Muscle layer of duodenum (tissue), 2 donors: ENCODE results near the gene SCAANT1.

Source experiments
- H3K27ac ChIP-seq: one replicate; pipeline ENCODE4 v1.7.0; 2013; ENCODE audit warnings: mild to moderate bottlenecking, low read length
- H3K27me3 ChIP-seq: one replicate; pipeline ENCODE4 v1.7.0; 2013; ENCODE audit warnings: low read depth, mild to moderate bottlenecking, control low read depth, low read length
- H3K36me3 ChIP-seq, 2 donors: one replicate each; pipeline ENCODE4 v1.7.0; 2013; ENCODE audit warnings: low read length in 2 of 2, control low read depth in 1 of 2, mild to moderate bottlenecking in 1 of 2; ENCODE audit not compliant: insufficient read depth in 2 of 2, control insufficient read depth in 1 of 2
- H3K4me1 ChIP-seq, 2 donors: one replicate each; pipeline ENCODE4 v1.7.0; 2013; ENCODE audit warnings: low read length in 2 of 2, mild to moderate bottlenecking in 2 of 2, control low read depth in 1 of 2, moderate library complexity in 1 of 2; ENCODE audit not compliant: insufficient read depth in 2 of 2, control insufficient read depth in 1 of 2
- H3K4me3 ChIP-seq, 2 donors: one replicate each; pipeline ENCODE4 v1.7.0; 2013; ENCODE audit warnings: low read length in 2 of 2, low read depth in 1 of 2, mild to moderate bottlenecking in 1 of 2
- H3K9me3 ChIP-seq, 2 donors: one replicate each; pipeline ENCODE4 v1.7.0; 2013; ENCODE audit warnings: low read length in 2 of 2, control low read depth in 1 of 2, mild to moderate bottlenecking in 1 of 2; ENCODE audit not compliant: control insufficient read depth in 1 of 2
- donor health status: healthy.

The SCAANT1 gene

GRCh38 chr3:63872135-63872924, 39.9 kb downstream of the SCAANT1 start:
- Histone ChIP-seq H3K36me3 (no peaks in the 10 kb centered on the region), H3K9me3 (no peaks in the 10 kb centered on the region), H3K4me3 (no peak overlapping the region), H3K27ac (no peak overlapping the region), H3K4me1 (peaks cover 3 to 13% of the 10 kb centered on the region in 2 donors), H3K27me3 (no peaks in the 10 kb centered on the region)

- Histone ChIP-seq H3K27me3 (no peaks in the 10 kb centered on the region), H3K36me3 (no peaks in the 10 kb centered on the region), H3K27ac (no peak overlapping the region), H3K4me1 (no peaks in the 10 kb centered on the region), H3K9me3 (no peaks in the 10 kb centered on the region), H3K4me3 (no peak overlapping the region)
Observed at GRCh38 chr3:63870615-63871005, 41.6 kb downstream of the SCAANT1 start.

GRCh38 chr3:63869940-63870614, 42.1 kb downstream of the SCAANT1 start:
- Histone ChIP-seq H3K4me1 (peaks cover 0 to 3% of the 10 kb centered on the region in 2 donors), H3K9me3 (no peaks in the 10 kb centered on the region), H3K4me3 (no peak overlapping the region), H3K36me3 (no peaks in the 10 kb centered on the region), H3K27ac (no peak overlapping the region), H3K27me3 (no peaks in the 10 kb centered on the region)

GRCh38 chr3:63867225-63867624, 45.0 kb downstream of the SCAANT1 start:
- H3K27ac ChIP-seq: no peak overlapping the region
- H3K27me3 ChIP-seq: no peaks in the 10 kb centered on the region
- no peaks in the 10 kb centered on the region for H3K9me3 ChIP-seq
- peaks cover 9 to 13% of the 10 kb centered on the region in 2 donors for H3K4me1 ChIP-seq
- H3K36me3 ChIP-seq: no peaks in the 10 kb centered on the region
- H3K4me3 ChIP-seq: no peak overlapping the region

- Histone ChIP-seq H3K9me3 (no peaks in the 10 kb centered on the region), H3K4me1 (peaks cover 9 to 17% of the 10 kb centered on the region in 2 donors), H3K27me3 (no peaks in the 10 kb centered on the region), H3K4me3 (peak overlapping the region; percentile 85 to 88), H3K36me3 (no peaks in the 10 kb centered on the region), H3K27ac (peak overlapping the region; percentile 69)
Observed at GRCh38 chr3:63864965-63865327, 47.2 kb downstream of the SCAANT1 start.

- peak overlapping the region; percentile 85 to 88 for H3K4me3 ChIP-seq
- peak overlapping the region; percentile 69 for H3K27ac ChIP-seq
Observed at GRCh38 chr3:63864008-63864964, 47.9 kb downstream of the SCAANT1 start.

GRCh38 chr3:63863150-63864007, 48.8 kb downstream of the SCAANT1 start, which contains the start of the genes ATXN7 and THOC7:
Gene ATXN7 (plus strand): TSS chr3:63863867. CDS start chr3:63912599, 48,732 bp downstream.
Gene THOC7 (minus strand): TSS chr3:63863805. CDS start chr3:63863790, 15 bp downstream.
- Histone ChIP-seq H3K27ac (peak within 1 kb of the TSS; percentile 69), H3K4me1 (peaks cover 9 to 17% of the 10 kb centered on the region in 2 donors), H3K27me3 (no peaks in the 10 kb centered on the region), H3K4me3 (peak within 1 kb of the TSS; percentile 85 to 88), H3K36me3 (no peaks in the 10 kb centered on the region), H3K9me3 (no peaks in the 10 kb centered on the region)

More at GRCh38 chr3:63864008-63864964, 47.9 kb downstream of the SCAANT1 start:
- Histone ChIP-seq H3K36me3 (no peaks in the 10 kb centered on the region), H3K27me3 (no peaks in the 10 kb centered on the region), H3K4me1 (peaks cover 9 to 17% of the 10 kb centered on the region in 2 donors), H3K9me3 (no peaks in the 10 kb centered on the region)

- Histone ChIP-seq H3K27me3 (no peaks in the 10 kb centered on the region), H3K4me1 (peaks cover 9 to 17% of the 10 kb centered on the region in 2 donors), H3K9me3 (no peaks in the 10 kb centered on the region), H3K4me3 (peak overlapping the region; percentile 77 to 87), H3K27ac (peak overlapping the region; percentile 61), H3K36me3 (no peaks in the 10 kb centered on the region)
Observed at GRCh38 chr3:63862804-63863149, 49.4 kb downstream of the SCAANT1 start.
